HG02970 (cell line): ENCODE measurements around the gene ASIC1.

Experiments
- ATAC-seq: cut with Tn5 transposase; IDR thresholded peaks from one replicate; pipeline ENCODE4 v1.9.1; 2021; ENCODE audit warnings: mild to moderate bottlenecking, moderate library complexity, moderate number of reproducible peaks; ENCODE audit not compliant: unreplicated experiment, low FRiP score

The ASIC1 gene

DNA sequence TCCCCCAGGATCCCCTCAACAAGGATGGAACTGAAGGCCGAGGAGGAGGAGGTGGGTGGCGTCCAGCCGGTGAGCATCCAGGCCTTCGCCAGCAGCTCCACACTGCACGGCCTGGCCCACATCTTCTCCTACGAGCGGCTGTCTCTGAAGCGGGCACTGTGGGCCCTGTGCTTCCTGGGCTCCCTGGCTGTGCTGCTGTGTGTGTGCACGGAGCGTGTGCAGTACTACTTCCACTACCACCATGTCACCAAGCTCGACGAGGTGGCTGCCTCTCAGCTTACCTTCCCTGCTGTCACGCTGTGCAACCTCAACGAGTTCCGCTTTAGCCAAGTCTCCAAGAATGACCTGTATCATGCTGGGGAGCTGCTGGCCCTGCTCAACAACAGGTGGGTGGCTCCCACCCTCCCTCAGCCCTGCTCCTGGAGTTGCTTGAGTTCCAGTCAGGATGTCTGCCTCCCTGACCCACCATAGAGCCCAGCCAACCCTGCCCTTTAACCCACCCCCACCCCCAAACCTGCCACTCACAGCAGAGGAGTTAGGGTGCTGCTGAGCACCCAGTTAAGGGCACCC, 1.4 kb downstream of the ASIC1 start:
- no peak for ATAC-seq

- no peak for ATAC-seq
Observed at GRCh38 chr12:50059440-50060119, 2.2 kb downstream of the ASIC1 start.

- no peak for ATAC-seq
Observed at GRCh38 chr12:50060120-50060468, 2.7 kb downstream of the ASIC1 start.

- no peak for ATAC-seq
Observed at GRCh38 chr12:50061171-50061570, 3.8 kb downstream of the ASIC1 start.

DNA sequence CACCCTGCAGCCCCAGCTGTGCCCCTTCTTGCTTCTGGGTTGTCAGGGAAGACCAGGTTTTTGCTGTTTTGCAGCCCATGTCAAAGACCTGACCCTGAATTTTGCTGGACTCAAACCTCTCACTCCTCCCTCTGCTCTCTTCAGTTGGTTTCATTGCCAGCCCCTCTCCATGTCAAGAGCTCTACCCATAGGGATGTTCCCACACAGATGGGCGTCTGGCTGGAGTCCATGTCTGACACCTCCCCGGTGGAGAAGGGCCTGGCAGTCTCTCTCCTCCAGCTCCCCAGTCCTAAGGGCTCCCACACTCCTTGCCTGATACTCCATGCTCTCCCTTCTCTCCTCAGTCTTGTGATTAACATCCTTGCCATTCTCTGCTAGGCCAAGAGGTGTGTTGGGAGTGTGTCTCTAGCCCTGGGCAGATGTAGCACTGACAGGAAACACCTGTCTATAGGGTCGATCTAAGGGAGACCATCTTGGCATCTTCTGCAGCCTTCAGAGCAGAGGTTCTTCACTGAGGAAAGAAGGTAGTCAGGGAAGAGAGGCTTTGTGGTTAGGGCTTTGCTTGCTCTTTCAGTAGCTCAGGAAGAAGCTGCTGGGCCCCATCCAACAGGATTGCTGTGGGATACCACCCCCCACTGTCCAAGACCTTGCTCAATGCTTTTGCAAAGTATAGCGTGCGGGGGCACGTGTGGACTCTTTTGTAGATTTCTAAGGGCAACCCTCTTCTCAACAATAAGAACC, 4.7 kb downstream of the ASIC1 start:
- ATAC-seq: no peak

DNA sequence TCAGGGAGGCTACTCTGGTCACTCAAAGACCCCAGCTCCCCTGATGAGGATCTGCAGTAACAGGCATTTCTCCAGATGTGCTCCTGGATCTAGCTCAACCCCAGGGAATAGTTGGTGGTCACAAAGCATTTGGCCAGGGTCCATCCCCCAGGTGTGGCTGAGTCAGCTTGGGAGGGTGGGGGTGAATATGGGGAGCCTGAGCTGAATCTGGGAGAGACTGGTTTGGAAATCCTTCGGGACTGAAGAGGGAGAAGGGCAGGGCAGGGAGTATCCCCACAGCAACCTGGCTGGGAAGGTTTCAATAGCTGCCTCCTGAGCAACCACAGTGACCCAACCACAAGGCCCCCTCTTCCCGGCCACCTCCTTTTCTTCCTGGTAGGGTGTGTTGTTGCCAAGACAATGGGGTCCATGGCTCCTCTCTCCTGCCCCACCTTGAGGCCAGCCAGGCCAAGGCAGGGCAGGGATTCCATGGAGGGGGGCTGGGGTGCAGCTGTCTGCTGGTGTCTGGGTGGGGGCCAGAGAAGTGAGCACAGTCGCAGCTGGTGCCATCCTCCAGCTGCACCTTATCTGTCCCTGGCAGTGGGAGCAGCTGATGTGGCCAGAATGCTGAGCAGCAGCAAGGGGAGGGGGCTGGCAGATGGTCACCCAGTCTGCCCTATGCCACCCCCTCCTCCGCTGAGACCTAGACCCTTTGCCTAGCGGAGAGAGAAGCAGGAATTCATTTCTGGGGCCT, 5.5 kb downstream of the ASIC1 start:
- ATAC-seq: no peak

GRCh38 chr12:50065726-50066310, 8.4 kb downstream of the ASIC1 start:
- ATAC-seq: no peak

- no peak for ATAC-seq
Observed at GRCh38 chr12:50066402-50066801, 9.0 kb downstream of the ASIC1 start.

- ATAC-seq: no peak
Observed at GRCh38 chr12:50069069-50069468, 11.7 kb downstream of the ASIC1 start.

GRCh38 chr12:50069539-50069938, 12.1 kb downstream of the ASIC1 start:
- ATAC-seq: no peak

DNA sequence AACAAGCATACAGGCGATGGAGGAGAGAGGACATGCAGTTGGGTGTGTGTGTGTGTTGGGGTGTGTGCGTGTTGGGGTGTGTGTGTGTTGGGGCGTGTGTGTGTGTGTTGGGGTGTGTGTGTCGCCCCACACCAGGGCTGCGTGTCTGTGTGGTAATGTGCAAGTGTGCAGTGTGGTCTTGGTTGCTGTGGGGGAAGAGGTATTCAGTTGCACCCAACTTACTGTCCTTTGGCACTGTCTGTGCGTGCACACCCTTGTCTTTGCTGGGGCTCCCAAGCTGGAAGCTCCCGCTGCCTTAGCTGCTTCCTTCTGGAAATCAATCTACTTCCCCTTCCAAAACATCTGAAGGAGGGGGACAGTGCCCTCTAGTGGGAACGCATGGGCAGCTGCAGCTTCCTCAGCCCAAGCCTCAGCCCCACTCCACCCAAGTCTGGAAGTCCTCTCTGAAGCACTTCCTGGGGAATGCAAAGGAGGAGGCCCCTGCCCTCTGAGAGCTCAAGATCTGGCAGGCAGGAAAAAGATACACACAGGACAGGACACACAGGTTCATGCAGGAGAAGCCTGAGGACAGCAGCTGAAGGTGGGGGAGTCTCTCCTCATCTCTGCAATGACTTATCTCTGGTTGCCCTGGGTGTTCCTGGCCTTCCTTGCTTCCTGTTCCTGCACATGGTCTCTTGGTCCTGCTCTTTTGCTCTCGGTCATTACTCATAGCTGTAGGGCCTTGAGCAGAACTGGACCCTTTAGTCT, 13.1 kb downstream of the ASIC1 start:
- ATAC-seq: no peak

- ATAC-seq: no peak
Observed at GRCh38 chr12:50072198-50072907, 15.0 kb downstream of the ASIC1 start.

DNA sequence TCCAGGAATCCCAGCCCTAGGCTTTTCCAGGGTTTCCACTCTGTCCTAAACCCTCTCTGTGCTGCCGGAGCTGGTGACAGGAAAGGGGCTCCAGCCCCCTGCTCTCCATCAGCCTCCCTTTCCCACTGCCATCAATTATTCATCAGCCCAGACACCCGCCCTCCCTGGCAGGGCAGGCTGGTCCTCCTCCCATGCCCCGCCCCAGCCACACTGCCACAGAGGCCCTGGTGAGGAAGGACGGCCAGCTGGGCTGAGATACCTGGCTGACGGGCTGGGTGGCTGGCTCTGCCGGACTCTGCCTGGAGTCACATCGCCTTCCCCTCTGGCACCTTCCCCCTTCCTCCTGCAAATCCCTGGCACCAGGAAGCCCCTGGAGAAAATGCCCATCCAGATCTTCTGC, 15.8 kb downstream of the ASIC1 start:
- no peak for ATAC-seq

- ATAC-seq: no peak
Observed at GRCh38 chr12:50073712-50074111, 16.3 kb downstream of the ASIC1 start.

GRCh38 chr12:50074936-50075807, 17.8 kb downstream of the ASIC1 start:
- ATAC-seq: peak; percentile 66

DNA sequence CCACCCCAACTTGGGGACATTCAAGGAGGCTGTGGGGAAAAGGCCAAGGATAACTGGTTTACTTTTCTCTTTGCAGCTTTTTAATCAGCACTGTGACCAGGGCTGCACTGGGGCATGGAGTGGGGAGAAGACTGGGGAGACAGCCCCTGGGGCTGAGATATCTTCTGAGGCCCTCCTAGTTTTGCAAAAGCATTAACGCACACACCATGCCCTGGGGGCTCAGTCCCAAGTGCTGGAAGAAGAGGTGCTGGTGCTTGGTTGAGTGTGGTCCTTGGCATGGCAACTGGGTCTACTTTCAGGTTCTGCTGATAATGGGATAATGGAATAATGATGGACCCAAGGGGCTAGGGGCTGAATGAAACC, 18.4 kb downstream of the ASIC1 start:
- ATAC-seq: no peak

GRCh38 chr12:50077099-50077498, 19.7 kb downstream of the ASIC1 start:
- no peak for ATAC-seq

DNA sequence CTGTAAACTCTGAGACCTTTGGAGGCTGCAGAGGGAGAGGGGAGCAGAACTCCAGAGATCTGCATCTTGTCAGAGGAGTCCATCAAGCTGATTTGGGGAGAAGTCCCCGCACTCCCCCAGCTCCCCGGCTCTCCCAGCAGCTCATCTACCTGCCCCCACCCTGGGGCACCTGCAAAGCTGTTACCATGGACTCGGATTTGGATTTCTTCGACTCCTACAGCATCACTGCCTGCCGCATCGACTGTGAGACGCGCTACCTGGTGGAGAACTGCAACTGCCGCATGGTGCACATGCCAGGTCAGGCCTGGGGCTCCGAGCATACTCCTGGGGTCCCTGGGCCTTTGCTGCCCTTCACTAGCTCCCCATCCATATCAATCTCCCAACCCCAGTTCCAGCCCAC, 20.9 kb downstream of the ASIC1 start:
- ATAC-seq: no peak

DNA sequence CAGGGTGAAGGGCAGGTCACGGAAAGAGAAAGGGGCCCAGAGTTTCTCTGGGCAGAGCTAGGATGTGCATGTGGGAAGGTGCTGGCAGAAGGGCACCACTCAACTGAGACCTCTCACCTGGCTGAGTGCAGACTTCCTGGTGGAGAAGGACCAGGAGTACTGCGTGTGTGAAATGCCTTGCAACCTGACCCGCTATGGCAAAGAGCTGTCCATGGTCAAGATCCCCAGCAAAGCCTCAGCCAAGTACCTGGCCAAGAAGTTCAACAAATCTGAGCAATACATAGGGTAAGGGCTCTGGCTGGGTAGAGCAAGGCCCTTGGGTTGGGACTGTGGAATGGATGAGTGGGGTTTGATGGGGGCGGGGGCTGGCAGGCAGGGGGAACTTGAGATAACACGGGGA, 22.4 kb downstream of the ASIC1 start:
- ATAC-seq: no peak
